Kidney (tissue), 14 donors: ENCODE results near the gene RHOV. TPM values are rescaled to one million over a fixed set of nuclear protein-coding genes. Genes with fewer than 3 reads are reported as not detected.
A peak's percentile ranks its signal among the peaks of the same experiment; 100 is the strongest.

ENCODE experiments used
- DNase-seq, 5 donors: peaks; one replicate each; pipeline ENCODE4 v3.0.0-alpha.2; 2013 to 2020
- FAIRE-seq: peaks from 2 replicates; lab custom pipeline; 2012; peaks lifted over from hg19 to GRCh38; lab: Jason Lieb, UNC
- H3K27ac ChIP-seq, 2 donors: one replicate each; pipeline ENCODE4 v1.7.0; 2013; ENCODE audit warnings: low read depth in 2 of 2, low read length in 2 of 2, inconsistent platforms in 1 of 2
- H3K27me3 ChIP-seq: one replicate; pipeline ENCODE4 v1.7.1; 2013; ENCODE audit warnings: low read length, inconsistent platforms; ENCODE audit not compliant: control insufficient read depth, insufficient read depth
- H3K36me3 ChIP-seq, 3 donors: one replicate each; pipeline versions ENCODE4 v1.7.0 to v1.7.1; 2013; ENCODE audit warnings: low read length in 3 of 3, control low read depth in 1 of 3, inconsistent platforms in 1 of 3; ENCODE audit not compliant: insufficient read depth in 3 of 3, control insufficient read depth in 2 of 3
- H3K4me1 ChIP-seq, 3 donors: one replicate each; pipeline versions ENCODE4 v1.7.0 to v1.7.1; 2013; ENCODE audit warnings: low read length in 3 of 3, inconsistent platforms in 1 of 3, low read depth in 1 of 3; ENCODE audit not compliant: control insufficient read depth in 2 of 3, insufficient read depth in 2 of 3
- H3K4me3 ChIP-seq, 3 donors: one replicate each; pipeline versions ENCODE4 v1.7.0 to v1.8.1; 2013; ENCODE audit warnings: low read length in 3 of 3, control low read depth in 1 of 3, inconsistent platforms in 1 of 3
- H3K9ac ChIP-seq, 3 donors: one replicate each; pipeline versions ENCODE4 v1.7.0 to v1.7.1; 2013; ENCODE audit warnings: low read length in 3 of 3, control low read depth in 1 of 3, inconsistent platforms in 1 of 3
- H3K9me3 ChIP-seq, 3 donors: one replicate each; pipeline versions ENCODE4 v1.7.0 to v1.7.1; 2013; ENCODE audit warnings: low read length in 3 of 3, control low read depth in 1 of 3, inconsistent platforms in 1 of 3; ENCODE audit not compliant: control insufficient read depth in 2 of 3, insufficient read depth in 1 of 3
- intact Hi-C: fragments of 100-400 bp; cut with DNase I; formaldehyde crosslinking; loops from one replicate; pipeline ENCODE4 v1.11.1; 2022
- polyA plus RNA-seq: library from polyadenylated mRNA; stranded (reverse); fragments of 350-450 nt; fragmentation: Illumina TruSeq; extraction: RNeasy Lipid Tissue Mini Kit (QIAGEN cat#74804); gene quantifications from one replicate; pipeline ENCODE4 v1.2.3, GENCODE V29; 2014; ENCODE audit warnings: low read depth, low replicate concordance; ENCODE audit not compliant: insufficient read depth
- total RNA-seq: library from RNA; stranded (reverse); fragmentation: NEBNext Ultra II Directional; extraction: Animal tissue kit (Norgen Biotek cat#: 25700); gene quantifications from one replicate; pipeline ENCODE4 v1.2.1, GENCODE V29; 2021
- TF ChIP-seq, protein P1 (sequence below): IDR thresholded peaks from 3 replicates; pipeline ENCODE4 v1.5.1; 2012; ENCODE audit warnings: mild to moderate bottlenecking, moderate library complexity, borderline replicate concordance; ENCODE audit not compliant: insufficient read depth; ENCODE audit errors: extremely low read depth
- donor health status: control.
- donor health status: control.
- donor health status: control.
- donor health status: control.
- donor health status: control.
- donor health status: DM: yes; HTN: yes; CAD: no.
- donor health status: Normal renal cell carcinoma (clear cell type).

The RHOV gene
- total and polyA plus RNA-seq, 2 donors from 2014 or later: 3.0 to 4.6 TPM

DNA sequence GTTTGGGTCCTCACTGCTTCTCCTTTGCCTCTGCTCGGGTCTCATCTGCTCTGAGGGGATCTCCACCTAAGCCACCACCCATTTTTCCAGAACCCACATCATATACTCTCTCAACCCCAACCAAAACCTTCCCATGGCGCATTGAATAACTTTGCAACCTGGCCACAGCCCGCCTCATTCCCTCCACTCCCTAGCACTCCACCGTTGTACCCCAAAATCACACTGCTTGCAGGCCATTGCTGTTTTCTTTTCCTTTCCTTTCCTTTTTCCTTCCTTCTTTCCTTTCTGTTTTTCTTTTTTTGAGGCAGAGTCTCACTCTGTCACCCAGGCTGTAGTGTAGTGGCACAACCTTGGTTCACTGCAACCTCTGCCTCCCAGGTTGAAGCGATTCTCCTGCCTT lies 17.1 kb upstream of the RHOV start:
- FAIRE-seq: no peak
- no peak overlapping the region for H3K9ac ChIP-seq
- intact Hi-C loops: no loop called here
- H3K36me3 ChIP-seq: peaks cover 0 to 4% (median 3%) of the 10 kb centered on the region in 3 donors
- H3K27ac ChIP-seq: no peak overlapping the region
- no peak overlapping the region for H3K4me3 ChIP-seq
- DNase-seq: no peak
- no peaks in the 10 kb centered on the region for H3K27me3 ChIP-seq
- peaks cover 0 to 18% (median 11%) of the 10 kb centered on the region in 3 donors for H3K4me1 ChIP-seq
- H3K9me3 ChIP-seq: no peaks in the 10 kb centered on the region
- TF ChIP-seq, protein P1, sequence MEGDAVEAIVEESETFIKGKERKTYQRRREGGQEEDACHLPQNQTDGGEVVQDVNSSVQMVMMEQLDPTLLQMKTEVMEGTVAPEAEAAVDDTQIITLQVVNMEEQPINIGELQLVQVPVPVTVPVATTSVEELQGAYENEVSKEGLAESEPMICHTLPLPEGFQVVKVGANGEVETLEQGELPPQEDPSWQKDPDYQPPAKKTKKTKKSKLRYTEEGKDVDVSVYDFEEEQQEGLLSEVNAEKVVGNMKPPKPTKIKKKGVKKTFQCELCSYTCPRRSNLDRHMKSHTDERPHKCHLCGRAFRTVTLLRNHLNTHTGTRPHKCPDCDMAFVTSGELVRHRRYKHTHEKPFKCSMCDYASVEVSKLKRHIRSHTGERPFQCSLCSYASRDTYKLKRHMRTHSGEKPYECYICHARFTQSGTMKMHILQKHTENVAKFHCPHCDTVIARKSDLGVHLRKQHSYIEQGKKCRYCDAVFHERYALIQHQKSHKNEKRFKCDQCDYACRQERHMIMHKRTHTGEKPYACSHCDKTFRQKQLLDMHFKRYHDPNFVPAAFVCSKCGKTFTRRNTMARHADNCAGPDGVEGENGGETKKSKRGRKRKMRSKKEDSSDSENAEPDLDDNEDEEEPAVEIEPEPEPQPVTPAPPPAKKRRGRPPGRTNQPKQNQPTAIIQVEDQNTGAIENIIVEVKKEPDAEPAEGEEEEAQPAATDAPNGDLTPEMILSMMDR: no peak

DNA sequence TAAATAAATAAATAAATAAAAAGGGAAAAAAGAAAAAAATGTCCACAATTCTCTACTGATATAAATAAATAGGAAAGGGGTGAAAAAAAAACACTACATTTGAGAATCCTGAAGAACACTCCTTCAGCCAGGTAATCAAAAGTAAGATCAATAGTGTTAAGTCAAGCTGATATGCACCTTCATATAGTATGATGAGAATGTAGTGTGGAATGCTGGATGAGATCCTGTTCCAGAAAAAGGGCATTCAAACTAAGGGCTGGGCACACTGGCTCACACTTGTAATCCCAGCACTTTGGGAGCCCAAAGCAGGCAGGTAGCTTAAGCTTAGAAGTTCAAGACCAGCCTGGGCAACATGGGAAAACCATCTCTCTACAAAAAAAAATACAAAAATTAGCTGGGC lies 15.1 kb upstream of the RHOV start:
- Histone ChIP-seq H3K9ac (no peak overlapping the region), H3K4me3 (no peak overlapping the region), H3K27me3 (no peaks in the 10 kb centered on the region), H3K27ac (no peak overlapping the region), H3K9me3 (no peaks in the 10 kb centered on the region), H3K4me1 (peaks cover 0 to 7% (median 4%) of the 10 kb centered on the region in 3 donors), H3K36me3 (no peaks in the 10 kb centered on the region)
- TF ChIP-seq, protein P1: no peak
- FAIRE-seq: no peak
- DNase-seq: no peak
- intact Hi-C loops: no loop called here

DNA sequence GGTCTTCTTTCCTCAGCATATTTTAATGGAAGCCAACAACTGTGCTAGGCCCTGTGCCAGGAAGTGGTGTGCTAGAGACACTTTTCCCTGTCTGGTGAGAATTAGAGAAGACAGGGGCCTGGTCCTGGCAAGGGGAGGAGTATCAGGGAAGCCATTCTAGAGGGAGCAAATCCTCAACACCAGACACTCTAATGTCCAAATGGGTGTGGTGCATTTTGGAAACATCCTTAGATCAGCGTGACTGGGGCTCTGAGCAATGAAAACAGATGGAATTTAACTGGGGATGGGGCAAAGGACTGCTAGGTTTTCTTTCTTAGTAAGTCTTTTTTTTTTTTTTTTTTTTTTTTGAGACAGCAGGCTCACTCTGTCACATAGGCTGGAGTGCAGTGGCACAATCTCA lies 12.6 kb upstream of the RHOV start:
- no peaks in the 10 kb centered on the region for H3K36me3 ChIP-seq
- no peaks in the 10 kb centered on the region for H3K27me3 ChIP-seq
- H3K4me3 ChIP-seq: no peak overlapping the region
- no peak overlapping the region for H3K9ac ChIP-seq
- no peaks in the 10 kb centered on the region for H3K4me1 ChIP-seq
- no peak for FAIRE-seq
- no peak overlapping the region for H3K27ac ChIP-seq
- intact Hi-C loops: no loop called here
- TF ChIP-seq, protein P1: no peak
- no peaks in the 10 kb centered on the region for H3K9me3 ChIP-seq
- DNase-seq: no peak

DNA sequence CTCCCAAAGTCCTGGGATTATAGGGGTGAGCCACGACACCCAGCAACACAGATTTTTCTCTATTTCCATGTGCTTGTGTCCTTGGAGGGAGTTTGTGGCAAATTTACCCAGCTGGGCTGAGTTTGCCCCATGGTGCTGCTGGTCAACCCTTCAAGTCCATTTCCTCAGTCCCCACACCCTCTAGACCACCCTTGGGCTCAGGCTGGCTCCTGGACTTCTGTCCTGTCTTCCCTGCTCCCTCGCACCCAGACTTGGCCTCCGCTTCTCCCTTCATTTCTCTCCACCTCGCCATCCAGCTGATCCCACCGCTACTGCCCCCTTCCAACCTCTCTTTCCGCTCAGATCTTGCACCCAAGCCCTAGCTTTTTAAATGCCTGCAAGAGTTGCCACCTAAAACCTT lies 7.3 kb upstream of the RHOV start:
- TF ChIP-seq, protein P1: no peak
- intact Hi-C loops: no loop called here
- no peak for FAIRE-seq

More for the DNA sequence above, 7.3 kb upstream of the RHOV start:
- DNase-seq: peak in 2 of 5 donors; percentile 22 to 34
- Histone ChIP-seq H3K9me3 (no peaks in the 10 kb centered on the region), H3K4me3 (no peak overlapping the region), H3K36me3 (no peaks in the 10 kb centered on the region), H3K9ac (no peak overlapping the region), H3K4me1 (no peaks in the 10 kb centered on the region), H3K27ac (no peak overlapping the region), H3K27me3 (no peaks in the 10 kb centered on the region)
